Sigmoid colon (tissue), 4 donors: Measurements from ENCODE around the gene HFM1.

ENCODE experiments used
- POLR2A ChIP-seq, 2 donors: fragments of 450-650 bp; IDR thresholded peaks; one replicate each; pipeline ENCODE4 v1.6.1; 2016; ENCODE audit warnings: antibody characterized with exemption in 2 of 2, mild to moderate bottlenecking in 2 of 2, moderate library complexity in 2 of 2
- POLR2AphosphoS5 ChIP-seq, 4 donors: sonication (generic); formaldehyde crosslinking; IDR thresholded peaks; one replicate each; pipeline ENCODE4 v1.6.1; 2017; ENCODE audit warnings: antibody characterized with exemption in 4 of 4
- TF ChIP-seq, protein P1 (sequence below), 4 experiments: fragments of 450-650 bp in 3 of 4; fragments of 200-600 bp in 1 of 4; IDR thresholded peaks; one replicate each; pipeline ENCODE4 v1.5.1; 2016 to 2019; ENCODE audit warnings: antibody characterized with exemption in 4 of 4, mild to moderate bottlenecking in 3 of 4, moderate library complexity in 2 of 4

DNA sequence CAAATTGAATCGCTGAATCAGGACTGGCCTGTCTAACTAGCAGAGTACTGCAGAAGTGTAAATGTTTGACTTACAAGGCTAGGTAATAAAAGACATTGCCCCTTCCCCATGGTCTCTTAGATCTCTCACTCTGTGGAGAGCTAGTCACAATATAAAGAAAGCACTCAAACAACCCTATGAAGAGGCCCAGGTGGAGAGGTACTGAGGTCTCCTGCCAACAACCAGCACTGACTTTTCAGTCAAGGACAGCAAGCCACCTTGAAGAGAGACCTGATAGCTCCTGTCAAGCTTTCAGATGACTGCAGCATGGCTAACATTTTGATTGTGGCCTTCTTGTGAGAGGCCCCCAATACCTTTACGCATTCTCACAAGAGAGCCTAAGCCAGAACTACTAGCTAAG, 18.5 kb downstream of the HFM1 start:
- TF ChIP-seq, protein P1, sequence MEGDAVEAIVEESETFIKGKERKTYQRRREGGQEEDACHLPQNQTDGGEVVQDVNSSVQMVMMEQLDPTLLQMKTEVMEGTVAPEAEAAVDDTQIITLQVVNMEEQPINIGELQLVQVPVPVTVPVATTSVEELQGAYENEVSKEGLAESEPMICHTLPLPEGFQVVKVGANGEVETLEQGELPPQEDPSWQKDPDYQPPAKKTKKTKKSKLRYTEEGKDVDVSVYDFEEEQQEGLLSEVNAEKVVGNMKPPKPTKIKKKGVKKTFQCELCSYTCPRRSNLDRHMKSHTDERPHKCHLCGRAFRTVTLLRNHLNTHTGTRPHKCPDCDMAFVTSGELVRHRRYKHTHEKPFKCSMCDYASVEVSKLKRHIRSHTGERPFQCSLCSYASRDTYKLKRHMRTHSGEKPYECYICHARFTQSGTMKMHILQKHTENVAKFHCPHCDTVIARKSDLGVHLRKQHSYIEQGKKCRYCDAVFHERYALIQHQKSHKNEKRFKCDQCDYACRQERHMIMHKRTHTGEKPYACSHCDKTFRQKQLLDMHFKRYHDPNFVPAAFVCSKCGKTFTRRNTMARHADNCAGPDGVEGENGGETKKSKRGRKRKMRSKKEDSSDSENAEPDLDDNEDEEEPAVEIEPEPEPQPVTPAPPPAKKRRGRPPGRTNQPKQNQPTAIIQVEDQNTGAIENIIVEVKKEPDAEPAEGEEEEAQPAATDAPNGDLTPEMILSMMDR (IDR thresholded peaks at IDR 0.05), result no peak
- TF ChIP-seq POLR2A (IDR thresholded peaks at IDR 0.05) (no peak), POLR2AphosphoS5 (IDR thresholded peaks at IDR 0.05) (no peak)
